Activated naive CD4-positive, alpha-beta T cell treated with Interleukin-2 at 50 U/mL for 16 hours (primary cell): ENCODE results near the gene DNAJB6.

Experiments used
- DNase-seq: peaks from one replicate; pipeline ENCODE4 v3.0.0-alpha.2; 2020

Gene DNAJB6

DNA sequence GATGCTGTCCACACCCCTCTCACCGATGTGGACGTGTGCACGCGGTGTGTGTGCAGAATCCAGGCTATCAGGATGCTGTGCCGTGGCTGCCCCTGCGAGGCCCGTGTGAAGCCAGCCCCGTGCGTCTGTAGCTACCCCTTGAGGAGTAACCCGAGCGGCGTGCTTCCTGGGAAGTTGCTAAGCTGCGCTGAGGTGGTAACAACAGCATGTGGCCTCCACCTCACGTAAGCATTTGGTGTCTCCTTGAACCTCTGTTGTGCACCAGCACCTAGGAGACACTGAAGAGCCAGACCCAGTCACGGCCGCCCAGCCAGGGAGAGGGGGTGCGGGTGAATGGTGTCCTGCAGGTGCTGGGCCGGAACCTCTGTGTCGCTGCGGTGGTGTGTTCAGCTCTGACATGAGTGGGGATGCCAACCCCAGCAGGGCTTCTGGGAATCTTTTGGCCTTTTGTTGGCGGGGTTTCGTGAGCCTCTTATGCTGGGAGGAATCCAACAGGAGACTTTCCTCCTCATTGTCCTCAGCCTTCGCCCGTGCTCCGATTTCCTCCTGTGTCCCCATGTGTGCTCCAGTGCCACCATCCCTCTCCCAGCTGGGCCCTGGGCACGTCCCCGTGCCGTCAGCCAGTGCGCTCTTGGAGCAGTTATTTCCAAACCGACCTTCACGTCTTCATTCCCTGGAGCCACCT is 60.4 kb downstream of the DNAJB6 start:
- DNase-seq = no peak

DNA sequence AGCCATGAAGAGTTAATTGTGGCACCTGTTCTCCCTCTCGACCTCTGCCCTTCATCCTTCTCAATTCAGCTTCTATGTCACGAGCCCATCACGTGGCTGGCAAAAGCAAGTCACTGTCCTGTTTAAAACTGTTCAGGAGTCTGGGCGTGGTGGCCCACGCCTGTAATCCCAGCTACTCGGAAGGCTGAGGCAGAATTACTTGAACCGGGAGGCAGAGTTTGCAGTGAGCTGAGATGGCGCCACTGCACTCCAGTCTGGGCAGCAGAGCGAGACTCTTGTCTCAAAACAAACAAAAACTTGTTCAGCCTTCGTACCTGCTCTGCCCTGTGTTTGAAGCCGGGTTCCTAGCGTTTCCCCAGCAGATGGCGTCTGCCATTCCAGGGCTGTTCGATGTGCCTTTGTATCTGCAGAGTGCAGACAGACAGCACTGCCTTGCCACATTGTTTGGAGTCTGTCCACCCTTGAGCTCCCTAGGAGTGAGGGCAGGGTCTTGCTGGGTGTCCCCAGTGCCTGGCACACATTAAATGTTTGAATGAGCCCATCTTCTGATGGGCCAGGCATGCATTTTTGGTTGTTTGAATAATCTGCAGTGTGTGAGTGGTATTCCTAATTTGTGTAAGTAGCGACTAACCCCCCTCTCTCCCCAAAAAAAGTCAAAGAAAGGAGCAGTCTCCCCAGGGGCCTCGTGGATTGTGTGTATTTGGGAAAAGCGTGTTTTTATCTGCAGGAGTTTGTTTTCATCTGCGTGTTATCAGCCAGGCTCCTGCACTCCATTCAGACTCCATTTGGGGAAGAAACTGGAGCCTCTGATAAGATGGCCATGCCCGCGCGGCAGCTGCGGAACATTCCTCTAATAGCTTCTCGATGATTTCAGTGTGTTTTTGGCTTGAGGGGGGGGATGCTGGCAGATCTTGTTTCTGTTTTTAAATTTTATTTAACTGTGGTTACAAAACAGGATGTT is 61.2 kb downstream of the DNAJB6 start:
- peak; percentile 10 for DNase-seq

DNA sequence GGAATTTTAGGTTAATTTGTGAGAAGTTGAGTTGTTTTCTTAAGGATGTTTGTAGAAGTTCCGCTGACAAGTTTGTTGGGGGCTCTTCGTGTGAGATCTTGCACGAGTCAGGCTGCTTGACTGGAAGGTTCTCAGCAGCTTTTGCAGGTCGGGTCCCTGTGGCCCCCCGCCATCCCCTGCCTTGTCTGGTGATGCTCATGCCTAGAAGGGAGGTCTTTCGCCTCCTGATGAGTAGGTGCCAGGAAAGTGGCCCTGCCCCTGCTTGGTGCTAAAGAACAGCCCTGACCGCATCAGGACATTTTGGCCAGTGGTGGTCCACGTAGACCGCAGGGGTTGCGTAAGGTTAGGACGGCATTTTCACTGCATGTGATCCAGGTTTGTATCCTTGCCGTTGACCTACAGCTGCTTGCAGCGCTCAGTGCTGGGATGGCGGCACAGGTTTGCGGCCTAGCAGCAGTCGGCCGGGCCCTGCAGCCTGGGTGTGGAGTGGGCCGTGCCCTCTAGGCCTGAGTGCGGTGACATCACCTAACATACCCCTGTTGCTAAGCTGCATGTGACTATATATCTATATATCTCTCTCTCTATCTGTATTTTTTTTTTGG is 62.4 kb downstream of the DNAJB6 start:
- no peak for DNase-seq

DNA sequence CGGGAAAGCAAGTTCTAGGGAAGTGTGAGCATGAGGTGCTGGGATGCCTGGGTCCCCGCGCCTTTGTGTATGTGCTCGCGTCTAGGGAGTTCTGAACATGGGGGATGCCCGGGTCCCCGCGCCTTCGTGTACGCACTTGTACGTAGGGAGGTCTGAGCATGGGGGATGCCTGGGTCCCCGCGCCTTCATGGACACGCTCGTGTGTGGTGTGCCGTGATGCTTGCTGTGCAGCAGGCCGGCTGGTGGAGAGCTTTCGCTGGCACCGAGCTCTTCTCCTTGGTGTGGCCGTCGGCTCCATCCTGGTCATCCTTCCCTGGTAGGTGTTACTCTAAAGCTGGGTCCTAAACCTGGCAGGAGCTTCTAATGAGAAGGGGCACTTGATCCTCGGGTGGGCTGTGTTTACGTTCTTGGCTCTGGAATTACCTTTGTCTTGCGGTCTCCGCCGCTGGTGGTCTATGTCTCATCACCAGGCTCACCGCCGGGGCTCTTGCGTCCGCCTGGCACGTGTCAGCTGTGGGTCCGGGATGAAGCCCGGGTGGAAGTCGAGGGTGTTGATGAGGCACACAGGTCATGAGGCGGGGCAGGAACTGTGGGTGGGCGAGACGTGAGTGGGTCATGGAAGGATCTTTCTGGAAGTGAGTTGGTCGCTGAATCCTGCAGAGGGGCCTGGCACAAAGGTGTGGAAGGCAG is 63.5 kb downstream of the DNAJB6 start:
- DNase-seq = no peak

DNA sequence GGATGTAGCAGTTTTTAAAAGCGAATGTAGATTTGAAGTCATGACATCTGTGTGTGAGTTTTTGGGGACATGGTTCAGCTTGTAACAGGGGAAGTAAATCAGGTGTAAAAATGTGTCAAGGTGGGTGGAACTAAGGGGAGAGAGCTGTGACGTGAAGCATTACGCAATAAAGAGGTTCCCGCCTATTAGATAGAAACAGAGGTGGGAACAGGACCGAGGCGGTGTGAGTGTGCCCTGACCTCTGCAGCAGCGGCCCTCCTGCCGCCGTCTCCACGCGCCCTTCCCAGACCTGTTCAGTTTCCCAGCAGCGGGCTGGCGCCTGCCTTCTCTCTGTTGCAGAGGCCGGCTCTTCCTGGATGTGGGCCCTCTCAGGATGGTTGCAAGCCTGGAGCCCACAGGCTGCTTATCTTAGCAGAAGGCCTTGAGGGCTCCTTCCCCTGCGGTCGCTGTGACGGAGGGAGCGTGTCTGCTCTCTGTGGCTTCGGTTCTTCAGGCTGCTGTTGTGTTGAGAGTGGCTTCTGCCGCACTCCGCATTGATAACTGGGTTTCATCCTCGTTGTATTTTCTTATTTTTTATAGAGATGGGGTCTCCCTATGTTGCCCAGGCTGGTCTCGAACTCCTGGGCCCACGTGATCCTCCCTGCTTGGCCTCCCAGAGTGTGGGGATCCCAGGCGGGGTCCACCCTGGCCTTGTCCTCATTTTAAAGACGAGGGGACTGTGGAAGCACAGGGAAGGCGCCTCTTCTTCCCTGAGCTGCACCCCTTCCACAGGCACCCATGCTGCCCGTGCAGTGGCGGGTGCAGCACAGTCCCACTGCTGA is 65.0 kb downstream of the DNAJB6 start:
- DNase-seq = no peak

DNA sequence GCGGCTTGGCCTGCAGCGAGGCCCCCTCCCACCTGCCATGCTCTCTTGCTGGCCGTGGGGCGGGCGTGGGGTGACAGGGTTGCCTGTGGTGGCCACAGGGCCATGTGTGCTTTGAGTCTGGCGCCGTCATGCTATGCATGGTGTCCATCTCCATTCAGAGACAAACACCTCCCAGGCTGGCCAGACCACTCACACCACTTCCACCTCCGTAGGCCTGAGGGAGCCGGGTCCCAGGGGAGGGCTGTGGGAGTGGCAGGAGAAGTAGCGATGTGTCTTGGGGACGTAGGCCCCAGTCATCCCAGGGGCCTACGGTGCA is 65.5 kb downstream of the DNAJB6 start:
- no peak for DNase-seq

DNA sequence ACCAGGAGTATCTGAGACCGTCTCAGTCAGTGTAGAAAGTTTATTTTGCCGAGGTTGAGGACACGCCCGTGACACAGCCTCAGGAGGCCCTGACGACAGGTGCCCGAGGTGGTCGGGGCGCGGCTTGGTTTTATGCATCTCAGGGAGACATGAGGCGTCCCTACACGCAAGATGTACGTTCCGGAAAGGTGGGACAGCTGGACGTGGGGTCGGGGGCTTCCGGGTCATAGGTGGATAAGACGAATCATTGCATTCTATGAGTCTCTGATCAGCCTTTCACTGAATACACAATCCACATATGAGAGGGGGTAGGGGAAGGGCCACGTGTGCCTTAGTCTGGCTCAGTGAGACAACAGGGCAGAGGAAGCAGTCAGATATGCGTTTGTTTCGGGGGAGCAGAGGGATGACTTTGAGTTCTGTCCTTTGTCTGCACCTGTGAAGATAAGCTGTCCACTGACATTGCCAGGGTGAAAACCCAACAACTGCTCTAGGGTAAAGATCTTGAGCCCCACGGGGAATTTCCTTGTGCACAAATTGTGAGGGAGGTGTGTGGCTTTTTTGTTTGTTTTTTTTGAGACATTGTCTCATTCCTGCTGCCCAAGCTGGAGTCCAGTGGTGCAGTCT is 66.2 kb downstream of the DNAJB6 start:
- DNase-seq = no peak

DNA sequence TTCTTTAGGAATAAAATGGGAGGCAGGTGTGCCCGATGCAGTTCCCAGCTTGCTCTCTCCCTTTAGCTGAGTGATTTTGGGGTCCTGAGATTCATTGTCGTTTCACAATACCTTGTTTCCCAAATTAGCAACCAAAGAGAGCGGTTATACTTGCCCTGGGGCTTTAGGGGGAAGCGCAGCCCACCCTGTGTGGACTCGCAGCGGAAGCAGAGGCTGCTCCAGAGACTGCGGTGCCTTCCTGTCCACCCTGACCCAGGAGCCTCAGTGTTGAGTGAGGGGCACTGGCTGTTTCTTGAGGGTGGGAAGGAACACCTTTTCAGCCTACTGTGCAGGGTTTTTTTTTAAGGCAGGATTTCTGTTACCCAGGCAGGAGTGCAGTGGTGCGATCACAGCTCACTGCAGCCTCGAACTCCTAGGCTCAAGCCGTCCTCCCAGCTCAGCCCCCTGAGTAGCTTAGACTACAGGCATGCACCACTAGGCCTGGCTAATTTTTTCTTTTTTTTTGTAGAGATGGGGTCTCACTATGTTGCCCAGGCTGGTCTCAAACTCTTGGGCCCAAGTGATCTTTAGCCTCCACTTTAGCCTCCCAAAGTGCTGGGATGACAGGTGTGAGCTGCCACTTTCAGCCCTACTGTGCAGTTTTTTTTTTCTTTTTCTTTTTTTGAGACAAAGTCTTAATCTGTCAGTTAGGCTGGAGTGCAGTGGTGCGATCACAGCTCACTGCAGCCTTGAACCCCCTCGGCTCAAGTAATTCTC is 67.0 kb downstream of the DNAJB6 start:
- DNase-seq = no peak

DNA sequence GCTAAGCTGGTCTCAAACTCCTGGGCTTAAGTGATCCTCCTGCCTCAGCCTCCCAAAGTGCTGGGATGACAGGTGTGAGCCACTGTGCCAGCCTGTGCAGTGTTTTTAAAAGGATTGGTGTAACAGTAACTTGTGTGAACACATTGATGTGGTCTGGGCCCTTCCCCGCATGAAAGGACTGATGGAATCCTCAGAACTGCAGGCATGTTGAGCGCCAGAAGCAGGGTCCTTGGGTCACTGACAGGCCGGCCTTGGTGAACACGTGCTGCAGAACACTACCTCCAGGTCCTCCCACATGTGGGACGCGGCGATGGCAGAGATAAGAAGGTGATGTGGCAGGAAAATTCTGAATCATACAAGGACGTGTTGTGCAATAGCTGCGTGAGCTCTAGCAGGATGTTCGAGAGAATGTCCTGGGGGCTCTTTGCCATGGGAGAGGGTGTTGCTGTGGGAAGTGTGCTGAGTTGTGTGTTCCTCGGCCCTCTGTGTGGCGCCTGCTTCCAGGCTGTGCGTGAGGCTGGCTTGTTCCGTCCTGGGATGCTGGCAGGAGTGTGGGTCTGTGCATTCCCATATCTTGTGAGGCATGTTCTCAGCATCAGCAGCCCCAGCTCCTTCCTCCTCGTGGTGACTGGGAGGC is 68.2 kb downstream of the DNAJB6 start:
- DNase-seq = peak; percentile 51

DNA sequence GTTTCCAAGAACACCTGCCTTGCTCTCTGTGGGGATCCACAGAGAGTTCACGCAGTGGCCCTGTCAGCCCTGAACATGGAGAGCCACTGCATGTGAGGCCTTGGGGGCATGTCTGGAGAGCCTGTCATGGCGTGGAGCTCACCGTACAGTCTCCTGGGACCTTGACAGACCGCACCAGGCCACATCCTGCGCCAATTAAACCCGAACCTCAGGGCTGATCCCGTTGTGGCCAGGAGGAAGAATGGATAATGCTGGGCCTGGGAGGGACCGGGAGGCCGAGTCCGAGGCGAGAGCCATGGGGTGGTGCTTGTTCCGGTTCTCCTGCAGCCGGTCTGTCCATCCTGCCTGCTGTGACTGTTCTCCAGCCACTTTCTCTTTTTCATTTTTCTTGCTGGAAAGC is 68.7 kb downstream of the DNAJB6 start:
- DNase-seq = no peak

DNA sequence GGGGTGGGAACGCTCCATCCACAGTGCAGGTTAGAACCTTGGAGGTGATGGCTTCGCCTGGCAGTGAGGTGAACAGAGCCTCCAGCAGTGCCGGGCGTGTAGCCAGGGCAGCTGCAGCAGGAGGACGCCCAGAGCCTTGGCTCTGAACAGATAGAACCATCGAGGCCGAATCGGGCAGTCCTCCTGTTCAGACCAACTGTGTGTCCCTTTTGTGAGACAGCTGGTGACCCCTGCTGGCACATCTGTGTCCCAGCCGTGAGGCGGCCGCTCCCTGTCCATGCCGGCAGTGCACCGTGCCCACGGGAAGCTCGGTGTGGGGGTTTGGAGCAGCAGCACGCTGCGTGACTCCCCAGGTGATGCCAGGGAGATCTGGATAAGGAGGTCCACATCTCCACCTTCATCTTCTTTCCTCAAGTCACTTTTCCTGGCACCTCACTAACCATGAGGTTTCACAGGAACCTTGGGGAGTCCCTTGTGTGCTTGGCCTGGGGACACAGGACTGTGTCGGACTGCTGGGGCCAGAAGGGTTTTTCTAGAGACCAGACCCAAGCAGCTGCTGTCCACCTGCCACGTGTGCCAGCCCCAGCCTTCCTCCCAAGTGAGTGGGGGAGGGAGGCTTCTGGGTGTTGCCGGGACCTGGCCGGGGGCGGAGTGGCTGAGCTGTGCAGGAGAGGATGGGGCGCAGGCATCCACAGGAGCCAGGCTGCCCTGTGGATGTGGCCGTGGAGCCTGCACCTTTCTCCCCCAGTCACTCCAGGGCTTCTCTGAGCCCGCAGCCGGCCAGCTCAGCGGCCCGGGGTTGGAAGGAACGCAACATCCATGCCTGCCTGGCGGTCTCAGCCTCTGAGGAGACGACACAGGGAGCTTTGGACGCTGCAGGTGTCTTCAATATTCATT is 69.4 kb downstream of the DNAJB6 start:
- DNase-seq = no peak

DNA sequence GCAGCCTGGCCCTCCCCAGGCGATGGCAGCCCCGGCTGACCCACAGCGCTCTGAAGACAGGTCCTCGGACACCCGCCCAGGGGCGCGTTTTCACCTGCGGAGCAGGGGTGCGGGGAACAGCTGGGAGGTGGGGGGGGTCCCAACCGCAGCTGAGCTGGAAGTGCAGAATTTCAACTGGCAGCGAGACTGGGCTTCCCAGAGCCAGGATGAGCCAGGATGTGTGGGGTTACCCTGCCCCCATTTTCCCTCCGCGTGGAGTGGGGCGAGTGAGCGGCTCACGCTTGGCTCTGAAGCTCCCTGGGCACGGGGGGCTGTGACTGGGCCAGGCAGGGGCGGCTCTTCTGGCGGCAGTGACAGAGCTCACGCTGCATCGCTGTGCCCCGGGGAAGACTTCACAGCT is 70.2 kb downstream of the DNAJB6 start:
- DNase-seq = no peak

DNA sequence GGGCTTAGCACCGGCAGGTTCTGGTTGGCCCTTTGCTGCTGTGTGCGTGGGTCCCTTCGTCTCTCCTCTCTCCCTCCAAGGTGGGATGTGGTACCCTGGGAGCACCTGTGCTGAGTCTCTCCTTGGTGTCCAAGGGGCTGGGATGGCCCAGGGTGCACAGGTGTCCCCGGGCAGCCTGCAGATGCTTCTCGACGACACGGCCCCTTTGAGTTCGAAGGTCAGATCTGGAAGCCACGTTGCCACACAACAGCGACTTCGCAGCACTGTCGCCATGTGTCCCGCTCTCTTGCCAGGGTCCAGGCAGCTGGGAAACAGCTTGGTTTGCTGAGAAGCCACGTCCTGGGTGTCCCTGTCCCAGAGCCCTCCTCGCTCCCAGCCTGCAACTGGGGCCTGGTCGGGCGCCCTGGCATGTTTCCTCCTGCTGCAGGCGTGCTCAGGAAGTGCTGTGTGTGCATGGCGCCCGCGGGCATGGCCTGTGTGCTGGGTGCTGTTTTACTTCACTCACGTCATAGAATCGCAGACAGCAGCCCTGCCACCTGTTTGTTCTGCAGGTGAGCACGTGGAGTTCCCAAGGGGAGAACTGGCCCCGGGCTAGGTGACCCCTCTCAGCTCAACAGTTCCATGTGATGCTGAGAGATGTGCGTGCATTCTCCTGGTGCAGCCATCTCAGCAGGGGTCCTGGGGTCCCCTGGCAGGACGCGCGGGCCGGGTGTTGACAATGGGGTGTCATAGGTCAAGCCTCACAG is 70.9 kb downstream of the DNAJB6 start:
- DNase-seq = no peak

DNA sequence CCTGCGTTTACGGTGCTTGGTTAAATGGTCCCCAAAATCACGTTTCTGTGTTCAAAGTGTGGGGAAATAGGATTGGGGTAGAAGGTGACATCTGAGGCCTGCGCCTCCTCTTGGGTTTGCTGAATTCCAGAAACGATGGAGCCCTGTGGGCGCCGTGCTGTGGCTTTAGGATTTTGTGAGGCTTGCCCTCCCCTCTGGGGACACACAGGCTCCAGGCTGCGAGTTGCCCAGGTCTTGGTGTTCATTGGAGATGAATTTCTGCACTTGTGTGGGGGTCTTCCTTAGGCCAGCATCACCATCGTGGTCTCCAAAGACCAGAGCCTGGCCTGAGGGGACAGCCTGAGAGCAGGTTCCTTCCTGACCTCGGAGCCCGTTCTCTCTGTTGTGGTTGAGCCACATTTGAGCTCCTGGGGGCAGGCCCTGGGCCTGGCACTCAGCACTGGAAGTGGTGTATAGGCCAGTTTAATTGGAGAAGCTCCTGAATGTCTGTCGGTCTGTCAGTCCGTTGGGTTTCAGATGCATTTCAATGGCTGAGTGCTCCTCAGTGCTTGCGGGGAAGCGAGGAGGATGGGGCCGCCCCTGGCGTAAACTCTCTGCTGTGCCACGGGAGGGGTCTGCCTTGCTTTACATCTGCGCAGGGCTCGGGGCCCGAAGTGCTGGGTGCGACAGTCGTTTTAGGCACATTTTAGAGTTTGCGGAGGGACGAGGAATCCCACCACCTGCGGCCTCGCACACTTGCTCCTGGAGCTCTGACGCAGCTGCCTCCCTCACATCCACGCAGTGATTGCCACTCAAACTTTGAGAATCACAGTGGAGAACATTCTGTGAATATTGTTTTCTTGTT is 71.7 kb downstream of the DNAJB6 start:
- DNase-seq = no peak

DNA sequence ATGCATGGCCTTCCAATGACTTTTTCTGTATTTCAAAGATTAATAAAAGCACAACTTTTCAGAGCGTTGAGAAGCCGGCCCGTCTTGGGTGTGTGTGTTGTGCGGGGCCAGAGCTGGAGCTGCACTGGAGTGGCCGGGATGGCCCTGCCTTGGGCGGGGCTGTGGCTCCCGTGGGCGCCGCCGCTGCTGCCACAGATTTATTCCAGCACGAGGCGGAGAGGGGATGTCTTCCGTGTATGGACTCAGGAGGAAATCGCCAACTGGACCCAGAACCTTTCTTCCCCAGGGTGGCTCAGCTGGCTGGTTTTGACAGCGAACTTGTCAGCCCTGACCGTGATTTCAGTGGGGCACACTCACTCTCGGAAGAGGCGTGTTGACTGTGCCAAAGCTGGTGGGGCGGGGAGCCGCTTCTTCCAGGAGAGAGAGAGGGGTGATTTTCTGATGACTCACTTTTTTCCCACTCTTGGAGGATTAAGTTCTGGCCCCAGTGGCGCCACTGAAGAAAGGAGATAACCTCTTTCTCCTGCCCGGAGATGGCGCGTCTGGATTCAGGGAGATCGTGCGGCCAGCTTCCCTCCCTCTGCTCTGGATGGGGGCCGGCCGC is 72.4 kb downstream of the DNAJB6 start:
- no peak for DNase-seq

DNA sequence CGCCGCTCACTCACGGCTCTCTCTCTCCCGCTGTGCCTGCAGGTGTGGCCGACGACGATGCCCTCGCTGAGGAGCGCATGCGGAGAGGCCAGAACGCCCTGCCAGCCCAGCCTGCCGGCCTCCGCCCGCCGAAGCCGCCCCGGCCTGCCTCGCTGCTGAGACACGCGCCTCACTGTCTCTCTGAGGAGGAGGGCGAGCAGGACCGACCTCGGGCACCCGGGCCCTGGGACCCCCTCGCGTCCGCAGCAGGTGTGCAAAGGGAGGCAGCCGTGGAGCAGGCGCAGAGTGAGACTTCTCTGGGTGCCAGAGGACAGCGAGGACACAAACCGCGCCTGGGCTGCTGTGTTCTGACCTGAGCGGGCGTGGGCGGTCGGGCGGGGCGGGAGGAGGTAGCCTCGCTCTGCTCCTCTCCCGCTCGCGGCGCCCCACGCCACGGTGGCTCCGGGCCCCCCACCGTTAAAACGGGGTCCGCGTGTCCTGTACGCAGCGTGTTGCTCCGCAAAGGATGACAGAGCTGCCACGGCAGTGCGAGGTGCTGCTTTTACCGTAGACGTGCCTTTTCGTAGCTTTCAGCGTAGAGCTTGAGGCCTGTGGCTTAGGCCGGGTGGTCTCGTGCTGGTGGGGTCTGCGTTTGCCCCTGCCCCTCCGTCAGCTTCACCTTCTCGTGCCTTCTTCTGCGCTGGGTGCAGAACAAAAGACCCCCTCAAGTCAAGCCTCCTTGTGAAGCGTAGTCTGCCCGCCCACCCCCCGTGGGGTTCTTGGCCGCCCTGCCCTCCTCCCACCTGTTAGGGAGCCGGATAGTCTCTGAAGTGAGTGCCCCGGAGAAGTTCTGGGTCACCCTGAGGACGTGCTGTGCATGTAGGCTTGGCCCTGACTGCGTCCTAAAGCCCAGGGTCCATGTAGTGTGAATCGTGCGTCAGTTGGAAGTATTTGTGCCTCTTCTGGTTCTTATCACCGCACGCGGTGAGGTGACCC is 73.2 kb downstream of the DNAJB6 start:
- DNase-seq = no peak
